GM12878 (cell line): ENCODE measurements around the gene NPR2. TPM values are rescaled to one million over a fixed set of nuclear protein-coding genes. Genes with fewer than 3 reads are reported as not detected.

Source experiments
- ATAC-seq: fragments of 200-7000 bp; cut with Tn5 transposase; 3 replicates; pipeline ENCODE4 v1.9.1; 2020; ENCODE audit warnings: mild to moderate bottlenecking, moderate library complexity
- BruUV-seq: library from RNA; stranded (reverse); fragments of 400-500 nt; replicated peaks from 2 replicates; lab custom pipeline; 2021; lab: Mats Ljungman, UMichigan
- CTCF ChIA-PET: fragments of 300-600 bp; sonication (Branson Sonifier 250); formaldehyde crosslinking; extraction: SDS; loops from one replicate; lab custom pipeline; 2021; ENCODE audit warnings: inconsistent platforms; lab: Yijun Ruan, JAX
- POLR2A ChIA-PET: fragments of 350-600 bp; formaldehyde crosslinking; extraction: SDS; loops from one replicate; lab custom pipeline; 2021; ENCODE audit warnings: inconsistent platforms; lab: Charles Lee
- RAD21 ChIA-PET: fragments of 300-600 bp; sonication (Branson Sonifier 250); formaldehyde crosslinking; loops from one replicate; lab custom pipeline; 2023; ENCODE audit warnings: antibody characterized with exemption; ENCODE audit not compliant: unreplicated experiment; lab: Charles Lee
- SMC1A ChIA-PET: fragments of 300-600 bp; sonication (Branson Sonifier 250); formaldehyde crosslinking; loops from one replicate; lab custom pipeline; 2023; ENCODE audit not compliant: unreplicated experiment, uncharacterized antibody; lab: Charles Lee
- DNase-seq: peaks from one replicate; pipeline ENCODE4 v3.0.0-alpha.2; 2011; ENCODE audit warnings: low read depth, low spot score
- FAIRE-seq: peaks from 3 replicates; lab custom pipeline; 2011; peaks lifted over from hg19 to GRCh38; lab: Jason Lieb, UNC
- H2AFZ ChIP-seq: 2 replicates; pipeline ENCODE4 v1.6.0; 2011; ENCODE audit warnings: low read depth, low read length, control low read depth; ENCODE audit not compliant: control insufficient read depth
- H3K27ac ChIP-seq: 2 replicates; pipeline ENCODE4 v1.5.1; 2011; ENCODE audit warnings: control low read depth; ENCODE audit not compliant: control insufficient read depth, insufficient read depth
- H3K27me3 ChIP-seq, 2 experiments: replicated peaks in 1 of 2; 2 replicates each; pipeline versions ENCODE4 v1.6.0 to v1.6.1; 2011; ENCODE audit warnings: low read length in 1 of 2; ENCODE audit not compliant: control insufficient read depth in 2 of 2, insufficient read depth in 2 of 2
- H3K36me3 ChIP-seq, 2 experiments: 2 replicates each; pipeline ENCODE4 v1.5.1; 2011; ENCODE audit warnings: low read length in 1 of 2; ENCODE audit not compliant: control insufficient read depth in 2 of 2, insufficient read depth in 2 of 2
- H3K4me1 ChIP-seq: 2 replicates; pipeline ENCODE4 v1.6.1; 2011; ENCODE audit warnings: mild to moderate bottlenecking, low read length, moderate library complexity, mixed read lengths; ENCODE audit not compliant: control insufficient read depth, insufficient read depth
- H3K4me2 ChIP-seq: 2 replicates; pipeline ENCODE4 v1.6.0; 2011; ENCODE audit warnings: control low read depth; ENCODE audit not compliant: control insufficient read depth, insufficient read depth
- H3K4me3 ChIP-seq: fragments of 200-600 bp; sonication (generic); 2 replicates; pipeline ENCODE4 v1.5.1; 2016
- H3K79me2 ChIP-seq: 2 replicates; pipeline ENCODE4 v1.6.0; 2011; ENCODE audit warnings: low read length; ENCODE audit not compliant: control insufficient read depth, insufficient read depth
- H3K9ac ChIP-seq: 2 replicates; pipeline ENCODE4 v1.8.0; 2011; ENCODE audit warnings: low read length, control low read depth, mixed read lengths; ENCODE audit not compliant: control insufficient read depth, insufficient read depth
- H3K9me3 ChIP-seq: replicated peaks from 3 replicates; pipeline ENCODE4 v1.5.1; 2011; ENCODE audit warnings: mild to moderate bottlenecking, low read length; ENCODE audit not compliant: control insufficient read depth, insufficient read depth
- H4K20me1 ChIP-seq: 2 replicates; pipeline ENCODE4 v1.6.0; 2011; ENCODE audit not compliant: control insufficient read depth, insufficient read depth
- IKZF1 ChIP-seq: fragments of 450-650 bp; conservative IDR thresholded peaks from 2 replicates; pipeline ENCODE4 v1.6.1; 2017; ENCODE audit warnings: antibody characterized with exemption, mild to moderate bottlenecking
- JUNB ChIP-seq: IDR thresholded peaks from 2 replicates; pipeline ENCODE4 v1.6.1; 2016; ENCODE audit warnings: antibody characterized with exemption, mild to moderate bottlenecking
- NKRF ChIP-seq: fragments of 450-650 bp; conservative IDR thresholded peaks from 2 replicates; pipeline ENCODE4 v1.6.1; 2017; ENCODE audit warnings: mild to moderate bottlenecking, moderate library complexity
- NR2C1 ChIP-seq: fragments of 450-650 bp; IDR thresholded peaks from 2 replicates; pipeline ENCODE4 v1.6.1; 2017; ENCODE audit warnings: antibody characterized with exemption, mild to moderate bottlenecking, moderate library complexity
- PAX5 ChIP-seq: IDR thresholded peaks from 2 replicates; pipeline ENCODE4 v1.6.1; 2011; ENCODE audit warnings: low read depth, low read length, borderline replicate concordance
- ZNF217 ChIP-seq: fragments of 450-650 bp; IDR thresholded peaks from 2 replicates; pipeline ENCODE4 v1.6.1; 2017; ENCODE audit warnings: antibody characterized with exemption, mild to moderate bottlenecking
- WGBS: methylation state at CpG from one replicate; pipeline ENCODE4 v1.1.6; 2016; ENCODE audit warnings: low lambda C conversion rate; ENCODE audit not compliant: insufficient replicate concordance, insufficient coverage; ENCODE audit errors: missing lambda C conversion rate; 5-methylcytosine and 5-hydroxymethylcytosine counted together
- in situ Hi-C: fragments of 300-500 bp; cut with MboI; formaldehyde crosslinking; loops from 9 replicates; pipeline ENCODE4 v1.14.3; 2018; ENCODE audit warnings: mixed read lengths
- intact Hi-C: fragments of 100-400 bp; cut with micrococcal nuclease; formaldehyde crosslinking; loops from one replicate; pipeline ENCODE4 v1.14.2; 2022; ENCODE audit not compliant: unreplicated experiment
- polyA plus RNA-seq, 11 experiments: library from polyadenylated mRNA; depleted of rRNA in 4 of 11; unstranded in 6 of 11; stranded (reverse) in 5 of 11; fragments of >200 nt; fragmentation: Nextera tagmentation in 4 of 11; fragmentation: Illumina TruSeq in 1 of 11; extraction: Ambion mirVana in 4 of 11; extraction: Trizol in 1 of 11; gene quantifications; 1 replicate in 1 of 11; 2 replicates in 10 of 11; pipeline versions ENCODE4 v1.2.1 to v1.2.3, GENCODE V29; 2011 to 2016; ENCODE audit warnings: inconsistent platforms in 2 of 11, missing spikeins in 2 of 11, low read depth in 1 of 11
- total RNA-seq, 4 experiments: library from RNA; depleted of rRNA in 3 of 4; stranded (reverse); fragments of >200 nt in 3 of 4; fragmentation: Illumina TruSeq in 1 of 4; extraction: Trizol in 1 of 4; gene quantifications; 2 replicates each; pipeline versions ENCODE4 v1.2.1 to v1.2.3, GENCODE V29; 2013 to 2021
- TF ChIP-seq, protein P1 (sequence below): IDR thresholded peaks from 2 replicates; pipeline ENCODE4 v1.6.1; 2012; ENCODE audit warnings: low read length, inconsistent platforms

The NPR2 gene
- total and polyA plus RNA-seq, 10 of the 15 experiments (the other 5 are each of a cell fraction or from before 2014, with no cell fraction given) = 2.0 to 20.9 (median 6.8) TPM

DNA sequence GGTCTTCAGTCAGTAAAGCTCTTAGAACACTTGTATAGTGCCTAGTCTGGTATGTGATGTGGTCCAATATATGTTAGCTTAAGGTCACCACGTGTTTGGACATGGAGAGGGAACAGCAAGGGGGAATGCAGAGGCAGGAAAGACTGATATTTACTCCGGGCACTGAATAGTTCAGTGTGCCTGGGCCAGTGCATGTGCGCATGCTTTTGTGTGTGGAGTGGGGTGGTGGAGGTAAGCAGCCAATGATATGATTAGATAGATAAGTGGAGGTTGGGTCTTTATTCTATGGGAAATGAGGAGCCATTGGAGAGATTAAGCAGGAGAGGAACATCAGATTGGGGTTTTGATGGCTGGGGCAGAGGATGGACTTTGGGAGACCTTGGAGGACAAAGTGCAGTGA lies 64.8 kb downstream of the NPR2 start:
- TF ChIP-seq ZNF217 (no peak), PAX5 (no peak), IKZF1 (no peak), NR2C1 (no peak), NKRF (no peak), JUNB (no peak)
- TF ChIP-seq, protein P1, sequence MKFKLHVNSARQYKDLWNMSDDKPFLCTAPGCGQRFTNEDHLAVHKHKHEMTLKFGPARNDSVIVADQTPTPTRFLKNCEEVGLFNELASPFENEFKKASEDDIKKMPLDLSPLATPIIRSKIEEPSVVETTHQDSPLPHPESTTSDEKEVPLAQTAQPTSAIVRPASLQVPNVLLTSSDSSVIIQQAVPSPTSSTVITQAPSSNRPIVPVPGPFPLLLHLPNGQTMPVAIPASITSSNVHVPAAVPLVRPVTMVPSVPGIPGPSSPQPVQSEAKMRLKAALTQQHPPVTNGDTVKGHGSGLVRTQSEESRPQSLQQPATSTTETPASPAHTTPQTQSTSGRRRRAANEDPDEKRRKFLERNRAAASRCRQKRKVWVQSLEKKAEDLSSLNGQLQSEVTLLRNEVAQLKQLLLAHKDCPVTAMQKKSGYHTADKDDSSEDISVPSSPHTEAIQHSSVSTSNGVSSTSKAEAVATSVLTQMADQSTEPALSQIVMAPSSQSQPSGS = no peak
- Histone ChIP-seq H3K4me2 (no peak overlapping the region), H3K4me3 (no peak overlapping the region), H4K20me1 (no peaks in the 10 kb centered on the region), H3K27ac (no peak overlapping the region), H3K36me3 (no peaks in the 10 kb centered on the region), H3K9me3 (no peaks in the 10 kb centered on the region), H3K9ac (no peak overlapping the region), H3K4me1 (no peaks in the 10 kb centered on the region), H3K79me2 (no peaks in the 10 kb centered on the region), H3K27me3 (no peaks in the 10 kb centered on the region), H2AFZ (no peak overlapping the region)
- intact Hi-C loops = no loop called here
- WGBS = 63% methylated on average over 3 of the region's 3 CpGs
- POLR2A ChIA-PET = interaction anchor here (0.5 to 1.6 kb wide), 3 partner anchors 9 to 620 kb away, joined by 3 to 5 read pairs (median 5); partner anchors contain the start of gene HINT2
- in situ Hi-C loops = no loop called here
- ATAC-seq (no peak), DNase-seq (no peak), FAIRE-seq (no peak)
- RAD21 ChIA-PET = interaction anchor here (4.7 kb wide), 1 partner anchor 30 kb away, joined by 18 read pairs; no protein-coding TSS in a partner anchor
- SMC1A ChIA-PET = interaction anchor here (0.8 to 3.0 kb wide), 4 partner anchors 11 to 166 kb away, joined by 3 to 13 read pairs (median 4); no protein-coding TSS in a partner anchor
- no TSS peak for BruUV-seq
- CTCF ChIA-PET = interaction anchor here (1.4 to 12.7 kb wide), 5 partner anchors 8 to 68 kb away, joined by 3 to 92 read pairs (median 7); partner anchors contain the start of genes FAM221B and TMEM8B
